OCI-LY1 (cell line): ENCODE results near the gene AMOTL1.

Experiments used
- H2AFZ ChIP-seq: fragments of 200-600 bp; sonication (generic), shearing (Covaris generic); 2 replicates; pipeline ENCODE4 v1.6.0; 2014; ENCODE audit warnings: antibody characterized with exemption, mild to moderate bottlenecking, low read length
- H3F3A ChIP-seq: fragments of 200-600 bp; sonication (generic), shearing (Covaris generic); 2 replicates; pipeline ENCODE4 v1.6.0; 2014; ENCODE audit warnings: mild to moderate bottlenecking, antibody characterized with exemption, low read length, moderate library complexity; ENCODE audit not compliant: insufficient read depth
- H3K27ac ChIP-seq: fragments of 200-600 bp; sonication (generic); 2 replicates; pipeline ENCODE4 v1.5.1; 2014; ENCODE audit warnings: low read length, mixed run types, mild to moderate bottlenecking, low read depth; ENCODE audit not compliant: poor library complexity, severe bottlenecking
- H3K27me3 ChIP-seq: fragments of 200-600 bp; sonication (generic); 2 replicates; pipeline ENCODE4 v1.6.0; 2014; ENCODE audit warnings: antibody characterized with exemption, mild to moderate bottlenecking, low read length, moderate library complexity; ENCODE audit not compliant: insufficient read depth
- H3K36me3 ChIP-seq: fragments of 200-600 bp; sonication (generic); 2 replicates; pipeline ENCODE4 v1.6.1; 2014; ENCODE audit warnings: mild to moderate bottlenecking, antibody characterized with exemption, low read length, moderate library complexity, mixed read lengths; ENCODE audit not compliant: insufficient read depth
- H3K4me1 ChIP-seq: fragments of 200-600 bp; sonication (generic); 2 replicates; pipeline ENCODE4 v1.5.1; 2014; ENCODE audit warnings: mild to moderate bottlenecking, low read length, moderate library complexity; ENCODE audit not compliant: insufficient read depth, severe bottlenecking
- H3K4me2 ChIP-seq: fragments of 200-600 bp; sonication (generic), shearing (Covaris generic); 2 replicates; pipeline ENCODE4 v1.6.1; 2014; ENCODE audit warnings: low read length
- H3K4me3 ChIP-seq: fragments of 200-600 bp; sonication (generic); 2 replicates; pipeline ENCODE4 v1.5.1; 2014; ENCODE audit warnings: low read length, low read depth, mild to moderate bottlenecking, mixed read lengths; ENCODE audit not compliant: poor library complexity, severe bottlenecking
- H3K79me2 ChIP-seq: fragments of 200-600 bp; shearing (Covaris generic); 2 replicates; pipeline ENCODE4 v1.6.1; 2016; ENCODE audit warnings: mixed run types, low read length, mixed read lengths; ENCODE audit not compliant: insufficient read depth
- H3K9ac ChIP-seq: fragments of 200-600 bp; sonication (generic), shearing (Covaris generic); 2 replicates; pipeline ENCODE4 v1.6.1; 2014; ENCODE audit warnings: mild to moderate bottlenecking, low read length, mixed read lengths
- H3K9me2 ChIP-seq: fragments of 200-600 bp; sonication (generic), shearing (Covaris generic); 2 replicates; pipeline ENCODE4 v1.6.1; 2014; ENCODE audit warnings: low read depth, mild to moderate bottlenecking, low read length, mixed read lengths
- H3K9me3 ChIP-seq: fragments of 200-600 bp; shearing (Covaris generic); 2 replicates; pipeline ENCODE4 v1.6.1; 2014; ENCODE audit warnings: low read length, mixed read lengths
- H4K20me1 ChIP-seq: fragments of 200-600 bp; sonication (generic), shearing (Covaris generic); 2 replicates; pipeline ENCODE4 v1.6.0; 2016; ENCODE audit warnings: mild to moderate bottlenecking, low read length; ENCODE audit not compliant: insufficient read depth
- EZH2 ChIP-seq: fragments of 200-600 bp; sonication (generic), shearing (Covaris generic); IDR thresholded peaks from 2 replicates; pipeline ENCODE4 v1.8.0; 2017; ENCODE audit warnings: borderline replicate concordance, mixed run types, mild to moderate bottlenecking, antibody characterized with exemption, low read length, moderate library complexity, mixed read lengths
- TF ChIP-seq, protein P1 (sequence below): fragments of 200-600 bp; sonication (generic), shearing (Covaris generic); IDR thresholded peaks from 2 replicates; pipeline ENCODE4 v1.5.1; 2017; ENCODE audit warnings: mild to moderate bottlenecking, antibody characterized with exemption, low read length, moderate library complexity, mixed read lengths

Gene AMOTL1

DNA sequence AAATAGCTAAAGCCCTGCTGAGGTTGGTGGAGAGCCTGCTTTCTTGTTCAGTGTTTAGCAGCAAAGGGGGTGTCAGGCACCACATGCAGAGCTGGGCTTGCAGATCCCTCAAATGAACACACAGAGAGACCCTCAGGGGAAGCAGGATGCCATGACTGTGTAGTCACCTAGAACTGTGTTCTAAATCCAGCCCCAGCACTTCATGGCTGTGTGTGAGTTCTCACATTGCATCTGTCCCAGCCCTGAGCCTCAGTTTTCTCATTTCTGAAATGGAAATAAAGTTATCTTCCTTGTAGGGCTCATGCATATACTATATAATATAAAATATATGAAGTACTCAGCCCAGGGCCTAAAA is 158.1 kb downstream of the AMOTL1 start:
- TF ChIP-seq EZH2 = no peak
- TF ChIP-seq, protein P1, sequence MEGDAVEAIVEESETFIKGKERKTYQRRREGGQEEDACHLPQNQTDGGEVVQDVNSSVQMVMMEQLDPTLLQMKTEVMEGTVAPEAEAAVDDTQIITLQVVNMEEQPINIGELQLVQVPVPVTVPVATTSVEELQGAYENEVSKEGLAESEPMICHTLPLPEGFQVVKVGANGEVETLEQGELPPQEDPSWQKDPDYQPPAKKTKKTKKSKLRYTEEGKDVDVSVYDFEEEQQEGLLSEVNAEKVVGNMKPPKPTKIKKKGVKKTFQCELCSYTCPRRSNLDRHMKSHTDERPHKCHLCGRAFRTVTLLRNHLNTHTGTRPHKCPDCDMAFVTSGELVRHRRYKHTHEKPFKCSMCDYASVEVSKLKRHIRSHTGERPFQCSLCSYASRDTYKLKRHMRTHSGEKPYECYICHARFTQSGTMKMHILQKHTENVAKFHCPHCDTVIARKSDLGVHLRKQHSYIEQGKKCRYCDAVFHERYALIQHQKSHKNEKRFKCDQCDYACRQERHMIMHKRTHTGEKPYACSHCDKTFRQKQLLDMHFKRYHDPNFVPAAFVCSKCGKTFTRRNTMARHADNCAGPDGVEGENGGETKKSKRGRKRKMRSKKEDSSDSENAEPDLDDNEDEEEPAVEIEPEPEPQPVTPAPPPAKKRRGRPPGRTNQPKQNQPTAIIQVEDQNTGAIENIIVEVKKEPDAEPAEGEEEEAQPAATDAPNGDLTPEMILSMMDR = no peak
- Histone ChIP-seq H3K36me3 (no peaks in the 10 kb centered on the region), H3K27me3 (0 out of 2 replicates have a peak, but pooled peaks cover 1% of the 10 kb centered on the region), H3K27ac (no peak overlapping the region), H3K9me2 (no peaks in the 10 kb centered on the region), H3F3A (no peaks in the 10 kb centered on the region), H3K9me3 (no peaks in the 10 kb centered on the region), H4K20me1 (no peaks in the 10 kb centered on the region), H3K79me2 (no peaks in the 10 kb centered on the region), H3K4me3 (no peak overlapping the region), H3K9ac (no peak overlapping the region), H3K4me1 (no peaks in the 10 kb centered on the region), H2AFZ (no peak overlapping the region), H3K4me2 (no peak overlapping the region)
